Measurements from ENCODE around the gene PLEKHA6.

PLEKHA6 gene

DNA sequence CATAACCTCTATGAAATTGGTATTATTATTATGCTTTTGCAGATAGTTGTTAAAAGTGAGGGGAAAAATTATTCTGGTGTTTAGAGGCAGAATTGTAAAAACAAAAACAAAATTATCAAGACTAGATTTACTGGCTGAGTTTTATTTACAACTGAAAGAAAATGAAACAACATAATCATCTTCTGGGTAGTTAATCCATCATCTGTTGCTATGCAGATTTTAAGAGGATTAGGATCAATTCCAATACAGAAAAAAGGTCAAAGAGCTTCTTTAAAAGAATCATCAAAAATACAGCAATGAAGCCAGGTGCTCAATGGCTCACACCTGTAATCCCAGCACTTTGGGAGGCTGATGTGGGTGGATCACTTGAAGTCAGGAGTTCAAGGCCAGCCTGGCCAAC, 154.2 kb downstream of the PLEKHA6 start:
- no peak for DNase-seq

- no peak for DNase-seq
Observed at GRCh38 chr1:204204944-204205343, 154.8 kb downstream of the PLEKHA6 start.

DNA sequence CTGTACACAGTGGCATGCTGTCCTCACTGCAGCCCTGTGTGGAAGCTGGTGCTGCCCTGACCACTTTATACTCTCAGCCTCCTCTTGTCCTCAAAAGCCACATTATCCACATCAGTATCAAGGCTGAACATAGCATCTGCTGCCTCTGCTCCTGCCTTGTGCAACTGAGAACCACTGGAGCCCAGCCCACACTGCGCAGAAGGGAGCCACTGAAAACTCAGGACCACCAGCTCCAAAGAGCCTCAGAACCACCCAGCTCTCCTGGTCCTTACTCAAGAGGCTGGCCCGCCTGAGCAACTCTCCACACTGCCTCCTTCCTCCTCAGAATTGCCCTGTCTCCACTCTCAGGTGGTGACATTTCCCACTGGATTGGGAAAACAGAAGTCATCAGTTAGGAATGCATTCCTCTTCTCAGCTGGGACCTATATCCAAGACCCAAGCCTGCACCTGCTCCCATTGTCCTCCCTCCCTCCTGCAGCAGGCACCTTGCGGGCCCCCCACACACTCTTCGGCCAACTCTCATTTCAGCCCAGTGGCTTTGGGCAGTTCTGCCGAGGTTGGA, 156.4 kb downstream of the PLEKHA6 start:
- no peak for DNase-seq

GRCh38 chr1:204202481-204202880, 157.2 kb downstream of the PLEKHA6 start:
- DNase-seq = no peak

GRCh38 chr1:204201348-204202040, 158.2 kb downstream of the PLEKHA6 start:
- DNase-seq = no peak

GRCh38 chr1:204199579-204199978, 160.2 kb downstream of the PLEKHA6 start:
- DNase-seq = no peak

DNA sequence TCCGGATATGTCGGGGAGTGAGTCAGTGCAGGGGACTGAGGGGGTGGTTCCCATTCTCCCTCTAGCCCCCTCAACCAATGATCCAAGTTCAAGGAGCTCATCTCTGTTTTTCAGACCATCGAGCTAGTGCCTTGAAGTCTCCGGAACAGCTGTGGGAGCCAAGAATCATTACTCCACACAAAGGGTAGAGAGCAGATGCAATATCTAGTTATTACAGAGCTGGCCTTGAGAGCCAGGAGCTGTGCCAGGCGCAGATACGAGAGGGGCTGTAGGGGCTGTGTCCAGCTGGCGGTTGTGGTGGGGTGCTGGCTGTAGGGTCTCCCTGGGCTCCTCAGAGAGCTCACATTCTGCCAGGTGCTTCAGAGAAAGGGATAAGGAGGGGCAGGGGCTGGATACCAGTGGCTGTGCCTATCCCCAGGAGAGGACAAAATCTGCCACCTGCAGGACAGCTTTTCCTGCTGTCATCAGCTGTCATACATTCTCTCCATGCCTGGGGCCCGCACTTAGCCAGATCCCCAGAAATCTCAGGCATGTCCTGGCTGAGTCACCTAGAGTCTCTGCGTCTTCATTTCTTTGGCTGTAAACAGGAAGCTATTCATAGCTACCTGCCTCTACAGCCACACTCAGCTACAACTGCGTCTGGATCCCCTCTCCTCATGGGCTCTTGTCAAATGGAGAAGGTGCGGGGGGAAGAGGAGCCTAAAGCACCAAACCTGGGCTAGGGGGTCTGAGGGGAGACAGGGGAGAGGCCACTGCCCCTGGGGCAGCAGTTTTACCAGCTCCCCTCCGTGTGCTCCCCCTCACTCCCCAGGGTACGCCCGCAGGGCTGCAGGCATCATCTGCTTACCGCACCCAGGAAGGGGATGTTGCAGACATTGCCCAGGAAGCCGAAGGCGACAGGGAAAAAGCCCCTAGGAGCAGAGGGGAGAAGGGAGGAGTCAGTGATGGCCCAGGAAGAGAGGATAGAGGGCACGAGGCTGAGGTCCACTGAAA, 161.1 kb downstream of the PLEKHA6 start:
- DNase-seq = no peak

DNA sequence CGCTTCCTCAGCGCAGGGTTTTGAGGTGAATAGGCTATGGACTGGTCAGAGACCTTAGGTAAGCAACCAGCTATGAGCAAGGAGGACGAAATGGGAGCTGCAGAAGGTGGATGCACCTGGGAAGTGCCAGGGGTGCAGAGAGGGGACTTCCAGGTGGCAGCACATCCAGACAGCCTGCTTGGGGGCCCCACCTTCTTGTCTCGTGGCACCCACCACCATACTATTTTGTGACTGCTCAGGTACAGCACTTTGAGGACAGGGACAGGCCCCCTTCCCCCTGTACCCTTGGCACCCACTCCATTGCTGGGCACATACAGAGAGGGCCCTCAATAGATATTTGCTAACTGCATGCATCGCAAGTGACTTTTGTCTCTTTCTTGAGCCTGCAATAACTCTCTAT, 162.7 kb downstream of the PLEKHA6 start:
- no peak for DNase-seq

DNA sequence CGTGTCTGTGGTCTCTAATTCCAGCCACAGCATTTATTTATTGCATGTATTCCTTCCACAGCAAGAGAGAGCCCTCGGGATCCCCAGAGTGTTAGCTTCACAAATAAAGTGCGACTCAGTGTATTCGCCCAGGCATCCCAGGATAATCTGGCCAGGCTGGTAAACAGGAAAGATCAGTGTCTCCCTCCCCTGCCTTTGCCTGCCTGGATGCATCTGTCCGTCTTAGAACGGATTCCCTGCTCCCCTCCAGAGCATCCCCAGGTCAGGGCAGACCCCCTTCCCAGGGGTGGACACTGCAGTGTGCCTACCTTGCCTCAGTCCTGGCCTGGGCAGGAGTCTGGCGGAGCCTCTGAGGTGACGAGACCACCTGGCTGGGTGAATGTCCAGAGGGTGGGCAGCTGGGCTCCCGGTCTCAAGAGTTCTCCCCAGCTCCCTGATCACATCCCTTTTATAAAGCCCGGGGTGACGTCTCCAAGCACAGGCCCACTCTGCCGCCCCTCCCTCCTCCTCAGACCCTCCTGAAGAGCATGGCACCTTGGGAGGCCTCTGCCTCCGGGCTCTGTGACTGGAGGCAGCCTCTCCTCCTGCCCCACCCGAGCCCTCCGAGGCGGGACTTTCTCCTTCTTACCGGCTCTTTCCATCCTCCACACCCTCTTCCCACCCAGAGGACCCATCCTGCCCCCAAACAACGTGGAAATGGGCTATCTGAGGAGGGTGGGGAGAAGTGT, 163.5 kb downstream of the PLEKHA6 start, which contains the start of gene KISS1:
Gene KISS1, minus strand, starts transcription at position 424 of the 728 bp plus-strand sequence. CDS start 3,615 bp downstream, outside the sequence.
- DNase-seq = no peak

DNA sequence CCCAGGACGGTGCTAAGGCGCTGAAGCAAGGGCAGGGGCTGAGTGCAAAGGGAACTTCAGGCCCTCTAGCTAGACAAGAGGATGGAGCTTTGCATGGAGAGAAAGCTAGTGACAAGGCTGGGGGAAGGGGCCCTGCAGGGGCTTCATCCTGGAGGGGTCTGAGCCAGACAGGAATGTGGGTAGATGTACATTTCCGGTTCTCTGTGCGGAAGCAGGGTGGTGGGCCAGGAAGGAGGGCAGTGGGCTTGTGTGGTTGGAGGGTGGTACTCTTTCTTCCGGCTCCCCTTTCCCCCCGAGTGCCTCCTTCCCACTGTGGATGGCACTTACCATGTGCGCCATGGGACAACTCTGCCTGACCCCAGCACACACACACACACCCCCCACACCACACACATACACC, 165.0 kb downstream of the PLEKHA6 start:
- no peak for DNase-seq

DNA sequence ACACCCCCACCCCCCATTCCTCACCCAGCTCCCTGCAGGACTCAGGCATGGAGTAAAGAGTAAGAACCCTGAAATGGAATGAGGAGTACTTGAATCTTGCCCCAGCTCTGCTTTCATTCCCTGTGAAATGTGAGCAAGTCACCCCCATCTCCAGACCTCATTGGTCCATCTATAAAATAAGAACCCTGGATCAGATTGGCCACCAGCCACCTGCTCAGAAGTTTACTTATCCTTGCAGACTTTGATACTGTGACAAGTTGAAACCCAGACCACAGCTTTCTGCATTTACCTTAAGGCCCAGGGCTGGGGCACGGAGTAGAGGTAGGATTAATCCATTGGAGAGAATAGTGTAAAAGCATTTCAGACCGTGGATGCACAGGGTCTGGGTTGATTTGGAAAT, 165.6 kb downstream of the PLEKHA6 start:
- DNase-seq = no peak

DNA sequence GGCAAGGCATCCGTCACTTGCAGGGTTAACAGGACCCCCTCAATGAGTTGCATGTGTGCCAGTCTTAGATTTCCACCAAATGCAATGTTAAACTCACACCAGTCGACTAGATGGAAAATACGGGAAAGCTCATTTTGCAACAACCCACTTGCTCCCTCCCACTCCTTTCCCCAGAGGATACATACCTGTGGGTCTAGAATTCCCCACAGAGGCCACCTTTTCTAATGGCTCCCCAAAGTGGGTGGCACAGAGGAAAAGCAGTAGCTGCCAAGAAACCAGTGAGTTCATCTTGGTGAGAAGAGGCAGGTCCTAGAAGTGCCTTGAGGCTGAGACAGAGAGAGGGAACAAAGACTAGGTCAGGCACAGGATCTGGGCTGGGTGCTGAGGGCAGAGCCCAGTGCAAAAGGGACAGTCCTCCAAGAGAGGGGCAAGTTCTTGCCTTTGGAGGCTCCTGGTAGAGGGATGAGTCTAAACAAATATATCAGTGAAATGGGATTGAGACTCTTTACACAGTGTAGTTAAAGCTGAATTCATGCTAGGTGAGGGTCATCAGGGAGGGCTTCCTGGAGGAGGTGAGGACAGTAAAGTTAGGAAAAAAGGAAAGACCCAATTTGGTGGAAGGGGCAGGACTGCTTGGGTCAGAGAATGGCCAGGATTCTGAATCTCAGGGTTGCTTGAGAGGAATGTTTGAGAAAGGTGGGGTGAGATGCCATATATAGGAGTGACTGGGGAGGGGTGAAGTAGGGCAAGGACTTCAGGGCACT, 167.0 kb downstream of the PLEKHA6 start:
- DNase-seq = no peak

DNA sequence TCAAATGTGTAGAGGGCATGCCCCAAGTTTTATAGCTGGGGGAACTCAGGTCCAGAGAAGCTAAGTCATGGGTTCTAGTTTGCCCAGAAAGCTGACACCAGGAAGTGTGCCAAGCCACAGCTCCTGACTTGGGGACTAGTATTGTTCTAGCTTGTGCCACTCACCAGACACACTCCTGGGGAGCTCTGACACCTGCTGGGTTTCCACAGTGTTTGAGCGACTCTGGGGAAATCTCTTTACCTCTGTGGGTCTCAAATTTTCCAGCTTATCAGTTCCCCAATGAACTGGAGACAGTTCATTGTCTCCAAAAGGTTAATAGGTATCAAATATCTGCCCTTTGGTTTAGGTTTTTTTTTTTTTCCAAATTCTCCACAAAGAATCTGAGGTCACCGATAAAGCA, 167.7 kb downstream of the PLEKHA6 start:
- DNase-seq = no peak

DNA sequence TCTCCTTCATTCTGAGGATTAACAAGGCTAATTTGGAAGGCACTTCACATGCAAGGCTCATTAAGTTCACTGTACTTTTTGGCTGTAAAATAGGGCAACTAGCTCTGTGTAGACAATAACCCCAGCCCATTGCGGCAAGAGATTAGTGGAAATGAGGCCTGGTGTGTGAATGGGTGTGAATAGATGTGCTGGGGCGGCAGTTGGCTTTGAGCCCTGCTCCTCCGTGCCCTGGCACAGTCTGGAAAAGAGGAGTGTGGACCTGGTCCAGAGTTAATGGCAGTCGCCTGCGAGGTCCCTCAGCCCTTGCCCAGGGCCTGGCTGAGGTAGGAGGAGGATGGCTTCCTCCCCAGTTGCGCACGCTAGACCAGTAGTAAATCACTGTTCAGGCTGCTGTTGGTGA, 168.3 kb downstream of the PLEKHA6 start:
- DNase-seq = no peak

GRCh38 chr1:204190212-204191211, 169.2 kb downstream of the PLEKHA6 start:
- peak; percentile 70 to 83 (median 83) for DNase-seq

GRCh38 chr1:204188959-204189639, 170.6 kb downstream of the PLEKHA6 start:
- DNase-seq = peak; percentile 28 to 45 (median 36)

- DNase-seq = no peak
Observed at GRCh38 chr1:204186597-204186996, 173.1 kb downstream of the PLEKHA6 start.

DNA sequence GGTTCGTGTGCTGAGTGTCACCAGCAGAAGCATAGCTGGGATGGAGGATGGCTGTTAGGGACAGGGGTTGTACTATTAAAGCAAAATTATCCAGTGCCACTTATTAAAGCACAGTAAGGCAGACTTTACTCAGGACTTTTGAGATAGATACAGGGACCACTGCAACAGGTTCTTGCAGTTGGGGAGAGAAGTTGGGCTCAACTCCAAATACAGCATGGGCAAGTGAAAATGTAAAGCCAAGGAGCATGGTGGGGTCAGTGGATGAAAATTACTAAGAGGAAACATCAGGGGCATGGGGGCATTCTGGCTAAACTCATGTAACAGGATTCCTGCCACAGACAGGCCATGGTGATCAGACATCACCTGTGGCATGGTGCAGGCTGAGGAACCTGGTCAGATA, 178.6 kb downstream of the PLEKHA6 start:
- DNase-seq = no peak

GRCh38 chr1:204180133-204180532, 179.6 kb downstream of the PLEKHA6 start:
- no peak for DNase-seq
